AG08396 (cell line): Measurements from ENCODE around the gene SLC37A1.
"Not testable (repeated sequence)": the region's sequence is repeated elsewhere in the genome, so short reads cannot be mapped to it uniquely, and the experiment has no call there.

ENCODE experiments used
- DNase-seq: peaks from one replicate; pipeline ENCODE4 v3.0.0; 2012; ENCODE audit warnings: low spot score, mixed read lengths

Gene SLC37A1

DNA sequence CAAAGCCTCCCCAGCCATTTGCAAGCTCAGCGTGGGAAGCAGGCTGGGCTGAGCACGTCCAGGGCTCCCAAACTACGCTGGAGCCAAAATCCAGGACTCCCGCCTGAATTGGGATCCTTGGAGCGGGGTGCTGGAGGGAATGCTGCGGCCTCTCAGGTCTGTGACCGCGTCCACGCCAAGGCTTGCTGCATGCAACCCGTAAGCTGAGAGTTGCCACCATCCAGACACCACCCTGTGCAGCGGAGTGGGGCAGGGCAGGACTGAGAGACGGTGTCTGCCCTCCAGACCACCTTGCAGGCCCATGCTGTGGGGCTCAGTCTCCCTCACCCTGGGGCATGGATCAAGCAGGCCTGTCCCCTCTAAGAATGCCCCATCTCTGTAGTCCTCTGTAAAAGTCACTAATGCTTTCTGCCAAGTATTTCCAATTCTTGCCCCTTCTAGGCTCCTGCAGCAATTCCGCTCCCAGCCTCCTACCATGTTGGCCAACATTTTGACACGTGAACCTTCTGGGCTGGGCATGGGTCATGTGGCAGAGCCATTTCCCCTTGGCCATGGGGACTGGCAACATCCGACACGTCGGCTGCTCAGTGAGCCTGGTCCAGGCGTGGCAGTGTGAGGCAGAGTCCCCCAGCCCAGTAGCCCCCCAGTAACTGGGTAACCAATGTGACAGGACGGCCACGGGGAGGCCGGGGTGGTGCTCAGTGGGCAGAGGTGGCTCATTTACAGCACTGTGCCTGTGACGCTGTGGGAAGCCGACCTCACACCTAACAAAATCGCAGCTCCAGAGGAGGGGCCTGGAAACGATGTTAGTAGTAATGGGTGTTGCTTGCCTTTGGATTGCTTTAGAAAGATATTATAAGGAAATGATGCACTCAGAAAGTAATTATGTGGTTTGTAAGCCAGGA is 81.9 kb downstream of the SLC37A1 start:
- no peak for DNase-seq

DNA sequence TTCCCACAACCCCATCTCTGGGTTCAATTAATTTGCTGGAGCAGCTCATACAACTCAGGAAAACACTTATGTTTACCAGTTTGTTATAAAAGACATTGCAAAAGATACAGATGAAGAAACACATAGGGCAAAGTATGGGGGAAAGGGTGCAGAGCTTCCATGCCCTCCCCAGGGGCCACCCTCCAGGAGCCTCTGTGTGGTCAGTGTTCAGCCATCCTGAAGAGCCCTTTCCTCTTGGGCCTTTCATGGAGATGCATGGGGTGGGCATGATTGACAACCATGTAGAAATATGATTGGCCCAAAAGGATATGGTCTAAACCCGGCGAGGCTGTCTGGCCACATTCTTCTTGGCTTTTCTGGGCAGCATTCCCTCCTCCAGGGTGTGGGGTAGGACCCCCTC is 83.0 kb downstream of the SLC37A1 start:
- DNase-seq = no peak

DNA sequence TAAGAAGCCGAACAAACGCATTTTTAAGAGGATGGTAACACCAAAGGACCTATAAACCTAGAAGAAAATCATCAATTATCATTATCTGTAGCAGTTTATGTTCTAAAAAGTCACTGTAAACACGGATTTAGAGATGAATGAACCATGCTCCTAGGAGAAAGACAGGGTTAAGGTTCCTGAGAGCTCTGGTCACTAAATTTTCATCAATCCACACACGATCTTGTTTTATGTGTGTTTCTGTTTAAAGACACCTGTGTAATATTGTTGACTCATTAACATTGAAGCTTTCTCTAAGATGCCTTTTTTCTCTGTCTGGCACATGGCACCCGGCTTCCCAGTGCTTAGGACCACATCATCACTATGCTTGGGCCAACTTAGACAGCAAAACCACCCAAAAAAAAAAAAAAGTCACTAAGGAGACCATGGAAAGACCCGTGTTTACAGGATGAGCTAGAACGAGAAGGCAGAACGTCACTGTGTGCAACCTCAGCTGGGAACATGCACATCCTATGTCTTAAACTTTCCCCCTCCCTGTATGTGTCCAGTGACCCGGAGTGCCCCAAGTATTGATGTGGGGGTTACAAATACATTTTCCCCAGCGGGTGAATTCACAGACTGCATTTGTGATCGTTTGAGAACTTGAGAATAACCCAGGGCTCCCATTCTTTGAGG is 84.0 kb downstream of the SLC37A1 start:
- no peak for DNase-seq

DNA sequence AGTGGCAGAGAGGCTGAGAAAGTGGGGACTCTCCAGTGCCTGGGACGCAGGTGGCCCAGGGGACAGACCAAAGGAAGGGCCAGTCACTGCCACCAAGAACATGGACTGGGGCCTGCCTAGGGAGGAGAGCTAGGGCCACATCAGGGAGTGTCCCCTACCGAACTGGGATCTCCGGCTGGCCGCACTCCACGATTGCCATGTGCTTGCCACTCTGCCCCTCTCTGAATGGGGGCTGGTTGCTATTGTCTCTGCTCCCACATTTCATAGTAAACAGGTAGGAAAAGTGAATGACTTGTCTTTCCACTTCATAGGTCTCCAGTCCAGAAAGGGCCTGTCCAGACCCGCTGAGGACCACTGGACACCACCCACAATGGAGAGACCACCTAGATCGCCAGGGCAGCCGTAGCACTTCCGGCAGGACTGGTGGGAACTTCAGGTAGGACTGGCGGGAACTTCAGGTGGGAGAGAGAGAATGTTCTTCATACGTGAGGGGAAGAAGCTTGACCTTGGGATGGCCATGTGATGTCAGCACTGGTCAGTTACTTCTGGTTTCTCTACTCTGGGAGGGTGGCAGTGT is 84.6 kb downstream of the SLC37A1 start:
- no peak for DNase-seq

DNA sequence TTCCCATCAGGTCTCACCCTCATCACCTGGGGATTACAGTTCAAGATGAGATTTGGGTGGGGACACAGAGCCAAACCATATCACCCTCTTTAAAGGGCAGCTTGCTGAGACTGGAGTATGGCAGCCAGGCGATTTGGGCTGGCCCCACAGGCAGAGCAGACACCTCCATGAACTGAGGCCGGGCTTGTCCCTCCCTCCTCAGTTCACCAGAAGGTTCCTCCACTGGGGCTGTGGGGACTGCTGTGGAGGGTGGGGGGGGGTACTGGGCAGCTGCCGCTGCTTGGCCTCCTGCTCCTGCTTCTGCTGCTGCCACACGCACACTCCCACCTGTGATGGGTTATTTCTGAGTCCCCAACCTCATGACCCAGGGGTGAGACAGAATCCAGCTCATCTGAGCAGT is 85.8 kb downstream of the SLC37A1 start:
- DNase-seq = no peak

DNA sequence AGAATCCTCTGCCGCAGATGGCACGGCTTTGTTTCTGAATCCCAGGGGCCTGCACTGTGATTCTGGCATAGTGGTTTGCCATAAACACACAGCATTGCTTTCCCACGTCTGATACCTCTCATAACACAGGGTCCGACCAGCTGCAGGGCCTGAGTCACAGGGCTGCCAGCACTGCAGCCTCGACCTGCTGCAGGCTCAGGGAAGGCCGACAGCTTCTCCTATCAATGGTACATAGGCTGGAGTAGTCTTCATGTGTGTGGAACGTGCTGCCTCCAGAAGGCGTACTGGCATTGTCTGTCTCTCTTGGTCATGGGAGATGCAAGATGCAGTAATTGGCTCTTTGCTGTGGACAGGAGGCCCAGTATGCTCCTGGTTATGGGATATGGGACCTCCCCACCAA is 86.3 kb downstream of the SLC37A1 start:
- no peak for DNase-seq

DNA sequence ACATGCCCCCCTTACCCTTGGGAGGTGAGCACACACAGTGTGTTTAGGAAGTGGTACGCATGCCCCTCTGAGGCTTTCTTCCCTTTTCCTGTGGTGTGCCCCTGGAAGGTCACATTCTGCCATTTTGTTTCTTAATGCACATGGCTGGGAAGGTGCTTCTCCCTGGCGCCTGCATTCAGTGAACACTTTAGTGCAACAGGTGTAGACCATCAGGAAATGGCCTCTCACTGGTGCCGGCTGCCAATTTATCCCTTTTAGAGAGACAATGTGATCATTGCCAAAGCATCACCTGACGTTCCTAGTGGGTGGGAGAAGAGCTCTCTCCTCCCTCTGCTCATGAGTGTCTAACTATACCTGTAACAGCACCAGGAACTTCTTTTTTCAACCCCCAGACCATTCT is 88.0 kb downstream of the SLC37A1 start:
- DNase-seq = no peak

DNA sequence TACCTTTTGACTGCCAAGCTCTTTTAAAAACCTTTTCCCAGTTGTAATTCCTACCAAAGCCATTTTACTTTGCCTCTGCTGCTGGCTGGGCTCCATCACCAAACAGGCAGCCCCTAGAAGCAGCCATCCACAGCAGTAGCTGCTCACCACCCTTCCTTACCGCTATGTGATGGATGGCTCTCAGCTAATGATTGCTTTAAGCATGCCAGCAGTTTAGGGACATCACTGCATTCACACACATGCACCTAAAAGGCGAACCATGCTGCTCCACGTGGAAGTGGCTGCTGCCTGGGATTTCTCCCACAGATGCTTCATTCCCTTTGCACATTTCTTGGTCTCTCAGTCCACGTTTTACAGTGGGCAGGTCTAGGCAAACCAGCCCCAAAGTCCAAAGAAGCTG is 93.5 kb downstream of the SLC37A1 start:
- DNase-seq = no peak

DNA sequence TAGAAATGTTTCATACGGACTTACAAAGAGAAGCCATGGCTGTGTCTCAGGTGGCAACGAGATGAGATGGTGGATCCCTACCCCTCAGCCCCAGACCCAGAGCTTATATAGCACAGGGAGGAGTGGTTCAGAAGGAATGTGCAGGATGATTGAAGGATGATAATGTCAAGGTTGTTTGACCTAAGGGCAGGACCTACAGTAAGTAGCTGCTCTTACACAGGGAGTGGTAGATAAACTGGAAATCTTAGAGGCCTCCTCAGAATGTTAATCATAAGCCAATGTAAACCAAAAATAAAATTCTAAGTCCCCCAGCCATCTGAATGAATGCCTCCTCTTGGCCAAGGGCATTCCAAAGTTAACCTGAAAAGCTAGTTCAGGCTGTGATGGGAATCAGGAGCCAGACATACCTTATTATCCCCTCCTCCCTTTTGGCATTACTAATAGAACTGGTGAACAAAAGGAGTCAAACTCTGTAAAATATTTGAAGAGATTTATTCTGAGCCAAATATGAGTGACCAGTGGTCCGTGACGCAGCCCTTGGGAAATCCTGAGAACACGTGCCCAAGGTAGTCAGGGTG is 94.0 kb downstream of the SLC37A1 start:
- DNase-seq = no peak

DNA sequence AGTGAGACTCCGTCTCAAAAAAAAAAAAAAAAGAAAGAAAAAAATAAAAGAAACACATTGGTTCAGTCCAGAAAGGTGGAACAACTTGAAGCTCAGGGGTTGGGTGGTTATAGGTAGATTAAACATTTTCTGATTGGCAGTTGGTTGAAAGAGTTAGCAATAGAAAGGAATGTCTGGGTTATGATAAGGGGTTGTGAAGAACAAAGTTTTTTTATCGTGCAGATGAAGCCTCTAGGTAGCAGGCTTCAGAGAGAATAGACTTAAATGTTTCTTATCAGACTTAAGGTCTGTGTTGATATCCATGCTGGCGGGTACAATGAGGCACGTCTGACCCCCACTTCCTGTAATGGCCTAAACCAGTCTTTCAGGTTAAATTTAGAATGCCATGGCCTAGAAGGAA is 94.8 kb downstream of the SLC37A1 start:
- no peak for DNase-seq

DNA sequence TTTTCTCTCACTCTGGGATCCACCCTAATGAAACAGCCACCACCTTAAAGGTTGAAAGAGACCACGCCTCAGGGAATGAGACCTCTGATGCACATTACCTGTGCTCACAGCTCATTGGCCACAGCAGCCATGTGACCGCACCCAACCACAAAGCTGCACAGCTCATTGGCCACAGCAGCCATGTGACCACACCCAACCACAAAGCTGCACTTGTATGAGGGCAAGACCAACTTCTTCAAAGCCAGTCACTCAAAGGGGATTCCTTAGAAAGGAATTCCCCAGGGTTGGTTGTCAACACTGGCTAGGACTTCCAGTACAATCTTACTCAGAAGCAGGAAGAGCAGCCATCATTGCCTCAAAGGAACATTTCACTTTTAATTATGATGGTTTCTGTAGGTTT is 96.2 kb downstream of the SLC37A1 start:
- no peak for DNase-seq

DNA sequence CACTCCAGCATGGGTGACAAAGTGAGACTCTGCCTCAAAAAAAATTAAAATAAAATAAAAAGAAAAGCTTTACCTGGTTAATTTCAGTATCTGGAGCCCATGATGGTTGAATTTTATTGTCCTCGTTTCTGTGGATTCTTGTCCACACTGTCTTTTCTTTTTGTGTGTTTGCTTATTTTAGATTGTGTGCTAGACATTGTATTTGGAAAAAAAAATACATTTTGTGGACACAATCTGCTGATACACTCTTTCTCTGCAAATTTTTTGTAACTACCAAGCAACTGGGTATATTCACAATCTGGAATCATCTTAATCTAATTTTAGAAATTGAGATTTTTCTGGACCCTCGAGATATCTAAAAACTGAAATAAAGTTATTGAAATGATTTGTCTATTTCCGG is 98.2 kb downstream of the SLC37A1 start:
- no peak for DNase-seq

DNA sequence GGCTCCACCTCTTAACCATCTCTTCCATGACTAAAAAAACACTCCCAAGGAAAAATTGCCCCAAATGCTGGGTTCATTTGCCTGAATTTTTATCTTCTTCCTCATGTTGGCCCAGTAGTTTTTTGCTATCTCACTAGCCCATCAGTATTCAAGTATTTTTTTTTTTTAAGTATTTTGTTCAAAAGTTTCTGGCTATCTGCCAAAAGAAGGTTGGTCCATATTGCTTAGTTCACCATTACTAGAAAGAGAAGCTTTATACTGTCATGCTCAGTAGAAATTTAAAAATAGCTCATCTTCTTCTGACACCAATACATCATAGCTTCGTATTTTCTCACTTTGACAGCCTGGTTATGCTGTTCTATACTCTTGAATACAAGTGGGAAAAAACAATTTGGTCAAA is 98.7 kb downstream of the SLC37A1 start:
- DNase-seq = no peak

DNA sequence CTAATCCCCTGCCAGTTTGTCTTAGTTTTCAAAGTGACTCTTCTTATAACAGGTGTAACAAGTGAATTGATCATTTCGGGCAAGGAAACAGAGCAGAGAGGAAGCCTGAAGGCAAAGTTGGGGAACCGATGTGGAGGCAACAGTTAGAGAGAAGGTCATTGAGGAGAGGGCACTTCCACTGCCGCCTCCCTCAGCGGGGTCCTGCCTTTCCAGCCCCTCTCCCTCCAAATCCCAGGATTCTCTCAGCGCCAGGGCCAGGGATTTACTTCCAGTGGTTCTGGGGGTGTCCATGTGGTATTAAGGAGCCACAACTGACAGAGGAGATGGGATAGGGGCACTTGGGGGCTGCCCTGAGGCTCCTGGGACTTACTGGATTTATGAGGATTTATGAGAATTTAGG is 100.1 kb downstream of the SLC37A1 start:
- no peak for DNase-seq

DNA sequence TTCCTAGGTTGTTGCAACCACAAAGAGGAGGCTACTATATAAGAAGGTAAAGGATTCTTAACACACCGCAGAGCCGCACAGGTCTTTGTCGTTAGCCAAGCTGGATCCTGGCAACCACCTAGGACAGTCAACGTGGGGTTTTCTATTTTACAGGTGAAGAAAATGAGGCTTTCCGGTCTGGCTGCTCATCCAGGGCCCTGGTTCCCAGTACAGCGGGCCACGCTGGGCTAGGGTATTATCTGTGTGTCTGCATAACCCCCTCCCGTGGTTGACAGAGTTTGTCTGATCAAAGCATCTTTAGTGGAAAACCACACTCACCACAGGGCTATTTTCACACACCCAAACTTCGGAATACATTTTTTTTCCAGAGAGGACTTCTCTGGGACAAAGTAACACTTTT is 100.7 kb downstream of the SLC37A1 start:
- DNase-seq = no peak

DNA sequence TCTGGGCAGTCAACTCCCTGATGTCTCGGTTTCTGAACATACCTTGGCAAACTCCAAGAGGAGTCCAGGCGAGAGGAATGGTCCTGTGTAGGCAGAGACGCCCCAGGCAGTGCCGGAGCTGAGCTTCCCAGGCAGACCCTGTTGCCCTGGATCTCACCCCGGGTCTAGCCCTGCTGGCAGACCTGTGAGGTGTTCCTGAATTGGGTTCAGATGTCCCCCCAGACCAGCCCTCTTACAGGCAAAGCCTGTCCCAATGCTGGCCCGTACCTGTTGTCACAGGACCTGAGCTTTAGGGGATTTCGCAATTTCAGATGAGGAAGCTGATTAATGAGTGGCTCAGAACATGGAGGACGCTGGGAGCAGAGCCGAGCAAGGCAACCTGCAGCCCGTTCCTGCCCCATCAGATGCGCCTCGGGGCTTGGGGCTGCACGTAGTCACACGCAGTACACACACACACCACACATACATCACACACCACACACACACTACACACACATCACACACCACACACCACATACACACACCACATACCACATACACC is 101.2 kb downstream of the SLC37A1 start:
- no peak for DNase-seq

DNA sequence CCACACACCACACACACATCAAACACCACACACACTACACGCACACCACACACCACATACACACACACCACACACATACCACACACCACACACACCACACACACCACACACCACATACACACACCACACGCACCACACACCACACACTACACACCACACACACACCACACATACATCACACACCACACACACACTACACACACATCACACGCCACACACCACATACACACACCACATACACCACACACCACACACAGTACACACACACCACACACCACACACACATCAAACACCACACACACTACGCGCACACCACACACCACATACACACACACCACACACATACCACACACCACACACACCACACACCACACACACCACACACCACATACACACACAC is 101.7 kb downstream of the SLC37A1 start:
- DNase-seq = not testable (repeated sequence)

DNA sequence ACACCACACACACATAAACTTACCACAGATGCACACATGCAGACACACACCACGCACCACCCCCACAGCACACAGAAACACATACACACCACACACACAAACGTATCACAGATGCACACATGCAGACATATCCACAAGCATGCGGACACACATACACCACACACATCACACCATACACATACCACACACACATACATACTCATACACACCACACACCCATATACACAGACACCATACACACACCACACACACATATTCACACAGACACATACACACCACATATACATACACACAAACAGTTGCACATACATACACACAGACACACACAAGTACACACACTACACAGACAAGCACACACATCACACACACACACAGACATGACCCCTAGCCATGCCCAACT is 102.3 kb downstream of the SLC37A1 start:
- no peak for DNase-seq

DNA sequence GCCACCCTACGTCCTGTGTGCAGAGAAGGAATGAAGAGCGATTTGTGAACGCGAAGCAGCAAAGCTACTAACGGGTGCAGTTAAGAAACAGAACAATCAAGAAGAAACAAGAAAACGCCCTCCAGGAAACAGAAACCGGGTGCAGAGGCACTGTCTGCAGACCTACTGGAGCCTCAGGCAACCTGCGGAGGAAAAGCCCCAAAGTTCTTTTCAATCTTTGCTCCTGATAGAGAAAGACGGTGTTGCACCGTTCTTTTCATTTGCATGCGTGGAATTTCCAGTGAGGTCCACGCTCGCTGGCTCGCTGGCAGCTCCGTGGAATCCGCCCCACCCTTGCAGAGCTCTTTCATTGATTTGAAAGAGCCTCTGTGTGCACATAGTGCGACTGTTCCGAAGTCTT is 102.8 kb downstream of the SLC37A1 start:
- no peak for DNase-seq

DNA sequence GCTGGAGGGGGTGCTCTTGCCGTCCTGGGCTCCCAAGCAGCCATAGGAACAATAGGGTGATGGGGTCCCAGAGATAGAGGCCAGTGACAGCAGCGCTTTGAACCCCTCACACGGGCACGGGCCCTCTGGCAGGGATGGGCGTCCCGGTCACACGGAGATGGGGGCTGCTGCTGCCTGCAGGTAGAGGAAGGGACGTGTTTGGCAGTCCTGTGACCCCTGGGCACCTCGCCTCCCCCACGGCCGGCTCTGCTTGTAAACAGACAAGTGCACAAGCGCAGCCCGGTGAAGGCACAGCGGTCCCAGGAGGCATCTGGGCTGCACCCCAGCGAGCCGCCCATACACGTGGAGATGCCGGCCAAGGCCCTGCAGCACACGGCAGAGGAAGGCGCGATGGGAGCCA is 103.3 kb downstream of the SLC37A1 start:
- no peak for DNase-seq

DNA sequence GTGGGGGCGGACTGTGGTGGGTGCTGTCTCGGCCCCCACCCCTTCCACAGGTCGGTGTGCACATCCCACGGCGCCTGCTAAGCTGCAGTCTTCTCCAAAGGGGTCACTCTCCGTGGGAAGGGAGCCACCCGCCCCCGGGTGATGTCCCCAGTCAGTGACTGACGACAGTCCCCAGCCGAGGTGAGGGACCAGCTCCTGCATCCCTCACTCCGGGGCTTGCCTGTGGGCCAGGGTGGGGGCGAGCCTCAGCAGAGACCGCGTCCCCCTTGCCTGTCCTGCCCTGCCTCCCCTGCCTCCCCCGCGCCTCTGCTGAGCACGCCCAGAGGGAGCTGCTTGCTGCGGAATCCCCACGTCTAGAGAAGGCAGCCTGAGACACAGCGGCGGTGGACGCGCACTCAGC is 103.8 kb downstream of the SLC37A1 start:
- no peak for DNase-seq

DNA sequence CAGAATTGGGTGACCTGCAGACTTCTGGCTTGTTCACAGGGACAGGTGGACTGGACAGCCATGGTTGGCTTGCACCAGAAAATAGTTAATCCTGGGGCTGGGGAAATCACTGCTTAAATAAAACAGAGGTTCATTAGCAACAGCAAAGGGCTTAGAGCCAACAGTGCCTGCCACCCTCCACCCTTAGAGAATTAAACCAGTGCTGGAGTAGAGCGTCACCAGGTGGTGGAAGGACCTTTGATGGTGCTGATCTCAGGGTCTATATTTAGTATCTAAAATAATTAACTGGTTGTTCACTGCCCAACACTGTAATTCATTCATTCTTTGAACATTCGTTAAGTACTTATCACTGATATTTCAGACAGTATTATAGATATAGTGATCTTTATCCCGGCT is 105.1 kb downstream of the SLC37A1 start:
- no peak for DNase-seq

DNA sequence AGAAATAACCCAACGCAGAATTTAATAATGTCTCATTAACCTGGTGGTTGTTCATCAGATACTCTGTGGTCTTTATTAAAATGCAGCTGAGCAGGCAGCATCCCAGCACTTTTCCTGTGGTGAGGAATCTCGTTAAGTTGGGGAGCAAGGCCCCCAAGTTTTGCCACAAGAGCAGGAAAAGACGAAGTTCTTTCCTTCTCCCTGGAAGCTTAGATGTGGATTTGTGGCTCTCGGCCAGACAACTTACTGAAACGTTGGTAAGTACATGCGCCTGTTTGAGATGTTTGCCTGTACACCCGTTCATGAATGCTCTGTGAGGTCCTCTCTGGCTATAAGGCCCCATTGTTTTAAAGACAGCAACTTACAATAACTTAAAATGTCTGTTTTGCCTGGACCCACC is 105.5 kb downstream of the SLC37A1 start:
- no peak for DNase-seq
